DMS114 treated with DMSO at 0.1 percent for 48 hours (cell line): ENCODE measurements around the gene AGBL2.
"Not testable (repeated sequence)": the region's sequence is repeated elsewhere in the genome, so short reads cannot be mapped to it uniquely, and the experiment has no call there.

ENCODE experiments used
- DNase-seq: peaks from one replicate; lab custom pipeline; 2025; ENCODE audit not compliant: unreplicated experiment; lab: John Stamatoyannopoulos, UW

Gene AGBL2

GRCh38 chr11:47640506-47640905 lies 74.7 kb downstream of the AGBL2 start:
- not testable (repeated sequence) for DNase-seq

GRCh38 chr11:47636331-47636730 lies 78.8 kb downstream of the AGBL2 start:
- DNase-seq: not testable (repeated sequence)

GRCh38 chr11:47631473-47631872 lies 83.7 kb downstream of the AGBL2 start:
- DNase-seq: no peak

GRCh38 chr11:47628026-47628425 lies 87.1 kb downstream of the AGBL2 start:
- no peak for DNase-seq

- DNase-seq: no peak
Measured at GRCh38 chr11:47626234-47626633, 88.9 kb downstream of the AGBL2 start.

- no peak for DNase-seq
Measured at GRCh38 chr11:47620836-47621378, 94.3 kb downstream of the AGBL2 start.

- no peak for DNase-seq
Measured at GRCh38 chr11:47617417-47617809, 97.8 kb downstream of the AGBL2 start.

- DNase-seq: peak; percentile 11
Measured at GRCh38 chr11:47616726-47617416, 98.3 kb downstream of the AGBL2 start.

GRCh38 chr11:47615249-47615648 lies 99.9 kb downstream of the AGBL2 start:
- DNase-seq: no peak

- no peak for DNase-seq
Measured at GRCh38 chr11:47611348-47611794, 103.8 kb downstream of the AGBL2 start.

GRCh38 chr11:47609675-47610074 lies 105.5 kb downstream of the AGBL2 start:
- no peak for DNase-seq
